OCI-LY7 (cell line): Measurements from ENCODE around the gene C1orf185. TPM values are rescaled to one million over a fixed set of nuclear protein-coding genes. Genes with fewer than 3 reads are reported as not detected.

ENCODE experiments used
- BruUV-seq: library from RNA; stranded (reverse); fragments of 400-500 nt; replicated peaks from 2 replicates; lab custom pipeline; 2021; lab: Mats Ljungman, UMichigan
- CTCF ChIA-PET: fragments of 300-600 bp; sonication (Branson Sonifier 250); formaldehyde crosslinking; loops from one replicate; lab custom pipeline; 2022; ENCODE audit warnings: antibody characterized with exemption; ENCODE audit not compliant: unreplicated experiment; lab: Charles Lee
- POLR2A ChIA-PET: fragments of 300-600 bp; sonication (Branson Sonifier 250); formaldehyde crosslinking; loops from one replicate; lab custom pipeline; 2022; ENCODE audit warnings: antibody characterized with exemption; lab: Charles Lee
- DNase-seq: peaks from one replicate; pipeline ENCODE4 v3.0.0-alpha.2; 2015; ENCODE audit warnings: low spot score
- H2AFZ ChIP-seq: fragments of 200-600 bp; sonication (generic), shearing (Covaris generic); 2 replicates; pipeline ENCODE4 v1.6.1; 2014; ENCODE audit warnings: mild to moderate bottlenecking, antibody characterized with exemption, low read length, moderate library complexity
- H3K27ac ChIP-seq: fragments of 200-600 bp; sonication (generic); 2 replicates; pipeline ENCODE4 v1.5.1; 2014; ENCODE audit warnings: mixed run types, low read depth, mild to moderate bottlenecking, moderate library complexity, low read length, inconsistent platforms; ENCODE audit not compliant: poor library complexity, severe bottlenecking
- H3K36me3 ChIP-seq: fragments of 200-600 bp; sonication (generic); 2 replicates; pipeline ENCODE4 v1.6.1; 2014; ENCODE audit warnings: mild to moderate bottlenecking, antibody characterized with exemption, low read length, moderate library complexity, mixed read lengths; ENCODE audit not compliant: insufficient read depth
- H3K4me1 ChIP-seq: fragments of 200-600 bp; sonication (generic); 2 replicates; pipeline ENCODE4 v1.5.1; 2014; ENCODE audit warnings: mild to moderate bottlenecking, low read length; ENCODE audit not compliant: insufficient read depth, poor library complexity, severe bottlenecking
- H3K4me2 ChIP-seq: fragments of 200-600 bp; sonication (generic); 2 replicates; pipeline ENCODE4 v1.6.1; 2014; ENCODE audit warnings: mild to moderate bottlenecking, low read length
- H3K4me3 ChIP-seq: fragments of 200-600 bp; sonication (generic); 2 replicates; pipeline ENCODE4 v1.5.1; 2014; ENCODE audit warnings: mild to moderate bottlenecking, low read depth, low read length; ENCODE audit not compliant: poor library complexity, severe bottlenecking
- H3K79me2 ChIP-seq: fragments of 200-600 bp; sonication (generic); 2 replicates; pipeline ENCODE4 v1.6.1; 2016; ENCODE audit warnings: low read depth, mild to moderate bottlenecking, low read length, moderate library complexity, mixed read lengths; ENCODE audit not compliant: insufficient read depth
- H3K9me2 ChIP-seq: fragments of 200-600 bp; sonication (generic); 2 replicates; pipeline ENCODE4 v1.6.1; 2016; ENCODE audit warnings: mild to moderate bottlenecking, low read length, mixed read lengths; ENCODE audit not compliant: insufficient read depth
- H3K9me3 ChIP-seq: fragments of 200-600 bp; sonication (generic); 2 replicates; pipeline ENCODE4 v1.6.1; 2014; ENCODE audit warnings: mild to moderate bottlenecking, mixed run types, low read length, mixed read lengths
- H4K20me1 ChIP-seq: fragments of 200-600 bp; sonication (generic); 2 replicates; pipeline ENCODE4 v1.6.1; 2014; ENCODE audit warnings: mild to moderate bottlenecking, antibody characterized with exemption, low read length, moderate library complexity, mixed read lengths; ENCODE audit not compliant: insufficient read depth
- CTCF ChIP-seq: fragments of 200-600 bp; sonication (generic); conservative IDR thresholded peaks from 2 replicates; pipeline ENCODE4 v1.5.1; 2014; ENCODE audit warnings: mild to moderate bottlenecking, antibody characterized with exemption, low read length, moderate library complexity, mixed read lengths
- EZH2phosphoT487 ChIP-seq: fragments of 200-600 bp; sonication (generic); IDR thresholded peaks from 2 replicates; pipeline ENCODE4 v1.6.1; 2018; ENCODE audit warnings: low read depth, borderline replicate concordance, mild to moderate bottlenecking, mixed run types, antibody characterized with exemption, low read length, moderate library complexity, mixed read lengths
- intact Hi-C: fragments of 100-400 bp; cut with micrococcal nuclease; formaldehyde crosslinking; loops from one replicate; pipeline ENCODE4 v1.10.0; 2022; ENCODE audit not compliant: unreplicated experiment
- total RNA-seq, 2 experiments: library from RNA; depleted of rRNA in 1 of 2; stranded (reverse); fragments of >200 nt in 1 of 2; shearing (Covaris generic) in 1 of 2; gene quantifications; 2 replicates each; pipeline ENCODE4 v1.2.3, GENCODE V29; 2014 to 2022

Gene C1orf185
- total RNA-seq, 2 experiments from 2014 or later, result not detected

- Histone ChIP-seq H3K9me3 (no peaks in the 10 kb centered on the region), H3K4me3 (no peak overlapping the region), H3K4me1 (no peaks in the 10 kb centered on the region), H3K36me3 (no peaks in the 10 kb centered on the region), H3K9me2 (no peaks in the 10 kb centered on the region), H3K4me2 (no peak overlapping the region), H3K27ac (no peak overlapping the region), H3K79me2 (no peaks in the 10 kb centered on the region), H4K20me1 (no peaks in the 10 kb centered on the region), H2AFZ (no peak overlapping the region)
- CTCF ChIA-PET, result no interaction called here
- POLR2A ChIA-PET, result interaction anchor here (0.9 kb wide), 1 partner anchor 97 kb away, joined by 3 read pairs; no protein-coding TSS in a partner anchor
- no TSS peak for BruUV-seq
- DNase-seq, result no peak
- intact Hi-C loops, result no loop called here
- TF ChIP-seq CTCF, result no peak
- no peak for TF ChIP-seq EZH2phosphoT487
Measured at GRCh38 chr1:51156752-51157151, 54.7 kb downstream of the C1orf185 start.

- CTCF ChIA-PET, result no interaction called here
- no peak overlapping the region for H3K4me2 ChIP-seq
- H3K27ac ChIP-seq, result no peak overlapping the region
Measured at GRCh38 chr1:51157395-51157794, 55.4 kb downstream of the C1orf185 start.

More at GRCh38 chr1:51157395-51157794, 55.4 kb downstream of the C1orf185 start:
- no peak for DNase-seq
- Histone ChIP-seq H3K36me3 (no peaks in the 10 kb centered on the region), H4K20me1 (no peaks in the 10 kb centered on the region), H3K9me2 (no peaks in the 10 kb centered on the region), H2AFZ (no peak overlapping the region), H3K9me3 (no peaks in the 10 kb centered on the region), H3K79me2 (no peaks in the 10 kb centered on the region), H3K4me1 (no peaks in the 10 kb centered on the region), H3K4me3 (no peak overlapping the region)
- no peak for TF ChIP-seq EZH2phosphoT487
- TF ChIP-seq CTCF, result no peak
- BruUV-seq, result no TSS peak
- intact Hi-C loops, result no loop called here
- POLR2A ChIA-PET, result interaction anchor here (0.9 kb wide), 1 partner anchor 98 kb away, joined by 3 read pairs; no protein-coding TSS in a partner anchor
